Measurements from ENCODE around the gene E2F6.

E2F6 gene

GRCh38 chr2:11503354-11503927, 37.5 kb upstream of the E2F6 start:
- ChIA-PET CTCF (interaction anchor here (0.6 kb wide), 1 partner anchor 79 kb away, joined by 3 read pairs; no protein-coding TSS in a partner anchor), POLR2A (no interaction called here)
- Histone ChIP-seq H3K4me1 (ENCODE audit: control insufficient read depth, insufficient read depth, low read length) (no peaks in the 10 kb centered on the region; the same call in 1 of the 2 replicates), H3K27ac (ENCODE audit: extremely low read depth, low read depth, low read length) (no peak overlapping the region), H3K9me3 (ENCODE audit: control insufficient read depth, insufficient read depth, low read depth, low read length) (no peaks in the 10 kb centered on the region), H3K4me3 (ENCODE audit: low read depth, low read length) (no peak overlapping the region), H3K36me3 (ENCODE audit: control insufficient read depth in 2 of 2, insufficient read depth in 1 of 2, low read length in 2 of 2) (no peaks in the 10 kb centered on the region)
- no peak for TF ChIP-seq PRDM2 (tag by site-specific recombination; IDR thresholded peaks at IDR 0.05; ENCODE audit: borderline replicate concordance)
- TF ChIP-seq YY2 (tag by site-specific recombination; IDR thresholded peaks at IDR 0.05) = no peak
- TF ChIP-seq ZNF324 (tag by site-specific recombination; IDR thresholded peaks at IDR 0.05) = no peak
- no peak for TF ChIP-seq ZIC2 (tag by site-specific recombination; IDR thresholded peaks at IDR 0.05)
- peak; percentile 99 for TF ChIP-seq ZNF140 (tag by site-specific recombination; IDR thresholded peaks at IDR 0.05)
- no peak for TF ChIP-seq ZNF660 (tag by site-specific recombination; IDR thresholded peaks at IDR 0.05)

GRCh38 chr2:11502740-11503292, 36.9 kb upstream of the E2F6 start:
- TF ChIP-seq ZNF223 (tag by site-specific recombination; IDR thresholded peaks at IDR 0.05) (no peak), SCRT2 (tag by site-specific recombination; IDR thresholded peaks at IDR 0.05) (peak; percentile 42; the same call in 1 of the 2 replicates), GLIS1 (tag by site-specific recombination; IDR thresholded peaks at IDR 0.05) (no peak), ZNF362 (tag by site-specific recombination; IDR thresholded peaks at IDR 0.05) (no peak), ZNF335 (tag by site-specific recombination; conservative IDR thresholded peaks at IDR 0.05) (peak; percentile 27), ZNF571 (tag by site-specific recombination; IDR thresholded peaks at IDR 0.05) (no peak), SP7 (tag by site-specific recombination; IDR thresholded peaks at IDR 0.05) (no peak), ATF2 (tag by site-specific recombination; IDR thresholded peaks at IDR 0.05; ENCODE audit: low read depth) (peak; percentile 52; the same call in 1 of the 2 replicates), ZNF394 (tag by site-specific recombination; IDR thresholded peaks at IDR 0.05; ENCODE audit: borderline replicate concordance) (no peak), ZBTB20 (tag by site-specific recombination; IDR thresholded peaks at IDR 0.05) (no peak), ZNF629 (tag by site-specific recombination; IDR thresholded peaks at IDR 0.05) (peak; percentile 52), ZBTB21 (tag by site-specific recombination; IDR thresholded peaks at IDR 0.05) (peak; percentile 56), ZNF555 (tag by site-specific recombination; conservative IDR thresholded peaks at IDR 0.05) (no peak), ZNF626 (tag by site-specific recombination; IDR thresholded peaks at IDR 0.05) (no peak)
- CTCF ChIA-PET = interaction anchor here (0.6 to 0.7 kb wide), 4 partner anchors 13 to 269 kb away, joined by 3 to 6 read pairs (median 4); no protein-coding TSS in a partner anchor
- no peak overlapping the region for H3K27ac ChIP-seq (ENCODE audit: extremely low read depth, low read depth, low read length)
- no peaks in the 10 kb centered on the region for H3K36me3 ChIP-seq (ENCODE audit: control insufficient read depth in 2 of 2, insufficient read depth in 1 of 2, low read length in 2 of 2)
- H3K4me1 ChIP-seq (ENCODE audit: control insufficient read depth, insufficient read depth, low read length) = no peaks in the 10 kb centered on the region; the same call in 1 of the 2 replicates
- H3K9me3 ChIP-seq (ENCODE audit: control insufficient read depth, insufficient read depth, low read depth, low read length) = no peaks in the 10 kb centered on the region
- no peak overlapping the region for H3K4me3 ChIP-seq (ENCODE audit: low read depth, low read length)
- POLR2A ChIA-PET = no interaction called here

Data from HEK293 (cell line).